T-helper 1 cell treated with Interleukin-12 subunit alpha and Interleukin-12 subunit beta and Interleukin-4 antibody, amounts not matched to agents 30 μg/mL and 1 μg/mL, for 36 hours (primary cell): ENCODE results near the gene RHBDF1.
"Not testable (repeated sequence)": the region's sequence is repeated elsewhere in the genome, so short reads cannot be mapped to it uniquely, and the experiment has no call there.

Experiments used
- H3K27ac Mint-ChIP-seq: one replicate; pipeline ENCODE4 v1.8.0; 2021; ENCODE audit warnings: mild to moderate bottlenecking, mixed read lengths
- H3K27me3 Mint-ChIP-seq: one replicate; pipeline ENCODE4 v1.8.0; 2021; ENCODE audit warnings: low read depth, mixed read lengths
- H3K36me3 Mint-ChIP-seq: one replicate; pipeline ENCODE4 v1.8.0; 2021; ENCODE audit warnings: low read depth, mixed read lengths
- H3K4me1 Mint-ChIP-seq: one replicate; pipeline ENCODE4 v1.8.0; 2021; ENCODE audit warnings: low read depth, mixed read lengths
- H3K4me3 Mint-ChIP-seq: one replicate; pipeline ENCODE4 v1.8.0; 2021; ENCODE audit warnings: mild to moderate bottlenecking, moderate library complexity, mixed read lengths
- H3K9me3 Mint-ChIP-seq: one replicate; pipeline ENCODE4 v1.8.0; 2021; ENCODE audit warnings: mixed read lengths

The RHBDF1 gene

DNA sequence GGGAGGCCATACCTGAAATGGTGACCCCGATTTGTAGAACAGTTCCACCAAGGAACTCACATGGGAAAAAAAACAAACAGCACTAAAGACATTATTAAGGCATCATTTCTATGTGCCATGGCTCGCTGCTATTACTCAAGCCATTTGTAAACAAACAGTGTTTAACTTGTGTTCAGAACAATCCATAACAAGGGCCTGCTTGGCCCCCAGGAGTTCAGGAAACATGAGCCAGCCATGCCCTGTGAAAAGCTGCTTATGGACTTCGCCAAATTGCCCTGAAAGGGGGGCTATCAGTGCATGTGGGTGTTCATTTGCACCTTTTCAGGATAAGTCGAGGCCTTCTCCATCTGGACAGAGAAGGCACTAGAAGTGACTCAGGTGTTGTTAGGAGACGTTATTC lies 27.0 kb downstream of the RHBDF1 start:
- H3K27ac Mint-ChIP-seq, result no peak overlapping the region
- no peaks in the 10 kb centered on the region for H3K9me3 Mint-ChIP-seq
- peaks cover 54% of the 10 kb centered on the region for H3K36me3 Mint-ChIP-seq
- peaks cover 23% of the 10 kb centered on the region for H3K4me1 Mint-ChIP-seq
- H3K4me3 Mint-ChIP-seq, result no peak overlapping the region
- no peaks in the 10 kb centered on the region for H3K27me3 Mint-ChIP-seq

GRCh38 chr16:44655-45054 lies 27.8 kb downstream of the RHBDF1 start:
- Mint-ChIP-seq H3K9me3 (no peaks in the 10 kb centered on the region), H3K4me1 (peaks cover 23% of the 10 kb centered on the region), H3K36me3 (peaks cover 50% of the 10 kb centered on the region), H3K27me3 (no peaks in the 10 kb centered on the region), H3K27ac (no peak overlapping the region), H3K4me3 (no peak overlapping the region)

DNA sequence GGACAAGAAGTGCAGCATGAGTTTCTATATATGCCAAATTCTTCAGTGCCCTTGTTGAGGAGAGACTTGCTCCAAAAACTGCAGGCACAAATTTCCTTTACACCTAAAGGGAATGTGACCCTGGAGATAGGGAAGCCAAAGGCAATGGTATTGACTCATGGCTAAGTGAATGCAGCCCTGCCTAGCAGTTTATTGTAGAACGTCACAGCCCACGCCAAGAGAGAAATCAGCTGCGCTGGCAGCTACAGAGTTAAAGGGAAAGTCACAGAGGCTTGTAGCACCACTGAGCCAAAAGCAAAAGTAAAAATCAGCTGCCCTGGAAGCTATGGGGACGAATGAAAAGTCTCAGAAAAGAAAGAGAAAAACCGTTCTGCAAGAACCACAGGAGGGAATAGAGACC lies 29.1 kb downstream of the RHBDF1 start:
- Mint-ChIP-seq H3K27ac (no peak overlapping the region), H3K27me3 (no peaks in the 10 kb centered on the region), H3K4me3 (no peak overlapping the region), H3K9me3 (no peaks in the 10 kb centered on the region), H3K4me1 (peaks cover 35% of the 10 kb centered on the region), H3K36me3 (peaks cover 51% of the 10 kb centered on the region)

DNA sequence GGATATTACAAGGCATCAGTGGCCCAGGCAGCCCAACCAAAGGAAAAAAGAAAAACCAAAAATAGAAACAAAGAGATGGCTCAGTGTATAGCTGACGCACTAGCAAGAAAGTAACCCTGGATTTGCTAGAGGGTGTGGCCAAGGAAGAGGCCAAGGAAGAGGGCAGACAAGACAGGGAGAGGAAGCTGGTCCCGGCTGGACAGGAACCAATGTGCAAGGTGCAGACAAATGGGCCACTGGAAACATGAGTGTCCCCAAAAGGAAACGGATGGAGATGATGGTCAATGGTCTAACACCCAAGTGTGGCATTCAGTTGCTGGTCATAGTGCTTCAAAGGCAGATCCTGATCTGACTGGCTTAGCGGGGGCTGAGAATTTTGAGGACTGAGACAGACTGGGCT lies 29.7 kb downstream of the RHBDF1 start:
- H3K4me1 Mint-ChIP-seq, result peaks cover 33% of the 10 kb centered on the region
- no peaks in the 10 kb centered on the region for H3K9me3 Mint-ChIP-seq
- H3K27me3 Mint-ChIP-seq, result no peaks in the 10 kb centered on the region
- H3K36me3 Mint-ChIP-seq, result peaks cover 48% of the 10 kb centered on the region
- H3K4me3 Mint-ChIP-seq, result no peak overlapping the region
- no peak overlapping the region for H3K27ac Mint-ChIP-seq

DNA sequence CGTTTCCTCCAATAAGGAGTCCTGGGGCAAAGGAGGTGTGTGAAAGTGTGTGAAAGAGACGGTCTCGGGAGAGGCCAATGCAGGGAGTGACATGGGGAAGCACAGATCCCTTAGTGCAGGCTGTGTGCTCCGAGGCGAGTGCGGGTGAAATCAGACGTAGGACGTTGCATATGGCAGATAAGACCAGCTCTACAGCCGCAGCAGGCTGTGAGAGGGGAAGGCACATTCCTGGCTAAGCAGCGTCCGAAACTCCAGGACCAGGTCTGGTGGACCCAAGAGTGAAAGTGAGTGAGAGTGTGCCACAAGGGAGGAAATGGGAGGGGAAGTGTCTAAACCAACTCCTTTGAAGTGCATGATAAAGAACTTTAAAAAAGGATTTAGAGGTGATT lies 30.4 kb downstream of the RHBDF1 start:
- H3K4me1 Mint-ChIP-seq, result peaks cover 33% of the 10 kb centered on the region
- H3K4me3 Mint-ChIP-seq, result no peak overlapping the region
- H3K36me3 Mint-ChIP-seq, result peaks cover 44% of the 10 kb centered on the region
- no peak overlapping the region for H3K27ac Mint-ChIP-seq
- H3K27me3 Mint-ChIP-seq, result no peaks in the 10 kb centered on the region
- H3K9me3 Mint-ChIP-seq, result no peaks in the 10 kb centered on the region

- Mint-ChIP-seq H3K27me3 (no peaks in the 10 kb centered on the region), H3K9me3 (no peaks in the 10 kb centered on the region), H3K4me3 (no peak overlapping the region), H3K4me1 (peaks cover 33% of the 10 kb centered on the region), H3K27ac (no peak overlapping the region), H3K36me3 (peaks cover 45% of the 10 kb centered on the region)
Measured at GRCh38 chr16:41439-42068, 30.9 kb downstream of the RHBDF1 start.

DNA sequence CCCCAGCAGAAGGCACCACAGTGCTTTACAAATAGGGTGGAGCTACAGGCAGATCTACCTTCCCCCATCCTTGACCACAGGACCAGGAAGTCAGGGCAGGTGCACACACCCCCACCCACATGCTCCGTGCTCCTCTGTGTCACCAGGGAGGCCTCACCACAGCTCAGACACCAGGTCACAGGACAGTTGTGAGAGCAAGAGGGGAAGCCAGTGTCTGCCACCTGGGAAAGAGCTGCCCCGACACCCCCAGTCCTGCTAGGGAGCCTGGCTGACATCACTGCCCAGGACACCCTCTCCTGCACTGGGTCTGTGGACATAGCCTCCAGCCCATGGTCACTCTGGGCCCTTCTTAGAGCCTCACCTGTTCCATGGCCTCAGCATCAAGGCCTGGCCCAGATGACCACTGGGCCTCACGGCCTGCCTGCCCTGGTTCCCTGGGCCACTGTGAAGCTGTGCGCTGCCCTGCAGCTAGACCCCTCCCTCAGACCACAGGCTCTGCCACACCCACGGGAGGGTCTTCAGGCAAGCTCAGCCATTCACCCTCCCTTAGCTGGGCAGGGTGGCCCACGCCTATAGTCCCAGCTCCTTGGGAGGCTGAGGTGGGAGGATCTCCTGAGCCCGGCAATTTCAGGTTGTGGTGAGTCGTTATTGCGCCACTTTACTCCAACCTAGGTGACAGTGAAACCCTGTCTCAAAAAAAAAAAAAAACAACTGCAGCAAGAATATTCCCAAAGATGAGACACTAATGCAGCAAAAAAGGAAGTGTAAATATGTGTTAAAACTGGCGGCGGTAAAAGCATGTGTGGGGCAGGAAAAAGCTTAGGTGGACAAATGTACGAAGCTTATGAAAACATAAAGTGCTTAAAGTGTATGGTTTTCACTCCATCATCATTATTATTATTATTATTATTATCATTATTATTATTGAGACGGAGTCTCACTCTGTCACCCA lies 33.2 kb downstream of the RHBDF1 start:
- Mint-ChIP-seq H3K9me3 (no peaks in the 10 kb centered on the region), H3K4me3 (no peak overlapping the region), H3K27ac (peak overlapping the region; percentile 18), H3K4me1 (peaks cover 32% of the 10 kb centered on the region), H3K36me3 (peaks cover 36% of the 10 kb centered on the region), H3K27me3 (no peaks in the 10 kb centered on the region)

DNA sequence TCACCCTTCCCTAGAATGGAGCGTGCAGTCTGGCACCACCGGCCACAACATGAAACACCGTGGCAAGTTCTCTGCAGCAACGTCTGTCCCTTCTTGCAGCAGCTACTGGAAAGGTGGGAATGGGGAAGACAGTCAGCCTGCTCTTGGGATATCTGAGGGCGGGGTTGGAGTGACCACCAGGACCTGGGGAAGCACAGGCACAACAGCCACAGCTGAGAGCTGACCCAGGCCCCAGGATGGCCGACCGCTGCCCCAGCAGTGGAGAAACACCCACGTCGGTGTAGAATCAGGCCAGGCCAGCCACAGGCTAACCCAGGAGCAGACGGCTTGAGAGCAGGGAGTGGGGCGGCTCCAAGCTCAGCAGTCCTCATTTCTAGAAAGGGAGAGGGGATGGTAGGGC lies 34.2 kb downstream of the RHBDF1 start:
- not testable (repeated sequence) for H3K27me3 Mint-ChIP-seq, H3K4me3 Mint-ChIP-seq, H3K9me3 Mint-ChIP-seq
- Mint-ChIP-seq H3K27ac (peak overlapping the region; percentile 63), H3K36me3 (peaks cover 29% of the 10 kb centered on the region), H3K4me1 (peaks cover 30% of the 10 kb centered on the region)

GRCh38 chr16:37511-37910 lies 34.9 kb downstream of the RHBDF1 start:
- no peaks in the 10 kb centered on the region for H3K27me3 Mint-ChIP-seq
- no peaks in the 10 kb centered on the region for H3K9me3 Mint-ChIP-seq
- H3K27ac Mint-ChIP-seq, result no peak overlapping the region
- H3K4me3 Mint-ChIP-seq, result no peak overlapping the region
- H3K4me1 Mint-ChIP-seq, result peaks cover 23% of the 10 kb centered on the region
- H3K36me3 Mint-ChIP-seq, result peaks cover 22% of the 10 kb centered on the region

DNA sequence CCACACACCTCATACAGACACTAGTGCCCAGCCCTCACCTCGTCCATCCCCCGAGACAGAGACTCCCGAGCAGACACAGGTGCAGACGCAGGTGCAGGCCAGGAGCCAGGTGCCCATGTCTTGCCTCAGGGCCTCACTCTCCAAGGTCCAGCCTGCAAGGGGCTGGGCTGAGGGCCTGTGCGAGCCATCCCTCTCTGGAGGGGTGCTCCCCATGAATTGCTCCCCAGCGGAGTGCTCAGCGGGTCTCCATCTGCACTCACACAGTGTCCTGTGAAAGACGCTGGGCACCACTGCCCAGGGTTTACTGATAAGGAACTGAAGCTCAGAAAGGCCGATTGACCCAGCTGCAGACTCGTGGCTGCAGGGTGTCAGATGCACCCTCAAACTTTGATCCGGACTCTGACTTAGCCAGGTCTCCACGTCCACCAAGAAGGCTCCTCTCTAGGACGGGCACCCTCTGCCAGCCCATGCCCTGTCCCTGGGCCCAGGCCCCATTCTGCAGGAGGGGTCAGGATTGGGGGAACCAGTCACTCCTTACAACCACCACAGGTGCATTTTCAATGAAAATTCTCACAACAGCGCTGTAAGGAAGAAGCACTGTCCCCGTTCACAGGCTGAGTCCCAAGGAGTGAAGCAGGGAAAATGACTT lies 36.0 kb downstream of the RHBDF1 start:
- Mint-ChIP-seq H3K4me3 (no peak overlapping the region), H3K36me3 (peaks cover 13% of the 10 kb centered on the region), H3K4me1 (peaks cover 15% of the 10 kb centered on the region), H3K9me3 (no peaks in the 10 kb centered on the region), H3K27me3 (no peaks in the 10 kb centered on the region), H3K27ac (no peak overlapping the region)

DNA sequence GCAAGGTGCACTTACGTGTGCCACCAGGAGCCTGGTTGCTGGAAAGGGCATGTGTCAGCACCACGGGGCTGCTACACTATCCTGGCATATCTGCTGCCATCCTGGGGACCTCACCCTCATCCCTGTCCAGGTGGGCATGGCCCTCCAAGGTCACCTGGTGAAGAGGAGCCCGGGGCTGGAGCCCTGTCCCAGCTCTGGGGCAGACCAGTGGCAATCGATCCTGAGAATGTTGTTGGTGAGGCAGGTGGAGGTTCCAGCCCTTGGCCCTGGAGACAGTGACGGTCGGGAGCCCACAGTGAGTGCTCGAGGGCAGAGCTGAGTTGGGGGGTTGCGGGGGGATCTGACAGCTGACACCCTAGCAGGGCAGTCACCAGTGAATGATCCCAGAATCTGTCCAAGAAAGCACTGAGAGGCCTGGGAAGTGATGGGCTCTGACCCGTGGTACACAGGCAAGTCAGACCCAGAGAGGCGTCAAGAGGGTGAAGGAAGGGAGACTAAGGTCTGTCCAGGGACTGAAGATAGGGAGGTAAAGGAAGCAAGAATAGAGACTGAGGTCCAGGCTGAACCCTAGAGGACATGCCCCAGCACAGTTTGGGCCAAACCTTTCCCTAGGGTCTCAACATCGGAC lies 36.6 kb downstream of the RHBDF1 start:
- H3K27ac Mint-ChIP-seq, result no peak overlapping the region
- H3K9me3 Mint-ChIP-seq, result no peaks in the 10 kb centered on the region
- H3K4me1 Mint-ChIP-seq, result peaks cover 15% of the 10 kb centered on the region
- H3K27me3 Mint-ChIP-seq, result no peaks in the 10 kb centered on the region
- peaks cover 8% of the 10 kb centered on the region for H3K36me3 Mint-ChIP-seq
- no peak overlapping the region for H3K4me3 Mint-ChIP-seq

- Mint-ChIP-seq H3K36me3 (peaks cover 8% of the 10 kb centered on the region), H3K4me3 (no peak overlapping the region), H3K9me3 (no peaks in the 10 kb centered on the region), H3K27ac (no peak overlapping the region), H3K4me1 (peaks cover 15% of the 10 kb centered on the region), H3K27me3 (no peaks in the 10 kb centered on the region)
Measured at GRCh38 chr16:35011-35677, 37.3 kb downstream of the RHBDF1 start.

DNA sequence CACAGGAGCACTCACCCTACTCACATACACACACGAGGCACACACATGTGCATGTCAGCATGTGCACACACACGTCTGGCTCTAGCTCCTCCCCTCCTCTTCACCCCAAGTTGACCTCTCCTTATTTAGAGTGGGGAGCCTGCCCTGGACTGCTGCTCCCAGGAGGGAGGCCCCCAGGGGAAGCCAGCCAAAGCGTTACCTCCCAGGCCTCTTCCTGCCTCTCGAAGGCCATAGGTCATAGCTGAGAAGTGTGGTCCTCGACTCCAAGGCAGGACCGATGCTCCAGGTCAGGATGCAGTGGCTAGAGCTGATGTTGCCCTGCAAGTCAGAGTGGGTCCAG lies 37.8 kb downstream of the RHBDF1 start:
- H3K4me3 Mint-ChIP-seq, result no peak overlapping the region
- H3K36me3 Mint-ChIP-seq, result peaks cover 8% of the 10 kb centered on the region
- no peaks in the 10 kb centered on the region for H3K9me3 Mint-ChIP-seq
- no peaks in the 10 kb centered on the region for H3K27me3 Mint-ChIP-seq
- H3K4me1 Mint-ChIP-seq, result peaks cover 15% of the 10 kb centered on the region
- no peak overlapping the region for H3K27ac Mint-ChIP-seq
